Measurements from ENCODE around the gene PTPRJ.

Gene PTPRJ

DNA sequence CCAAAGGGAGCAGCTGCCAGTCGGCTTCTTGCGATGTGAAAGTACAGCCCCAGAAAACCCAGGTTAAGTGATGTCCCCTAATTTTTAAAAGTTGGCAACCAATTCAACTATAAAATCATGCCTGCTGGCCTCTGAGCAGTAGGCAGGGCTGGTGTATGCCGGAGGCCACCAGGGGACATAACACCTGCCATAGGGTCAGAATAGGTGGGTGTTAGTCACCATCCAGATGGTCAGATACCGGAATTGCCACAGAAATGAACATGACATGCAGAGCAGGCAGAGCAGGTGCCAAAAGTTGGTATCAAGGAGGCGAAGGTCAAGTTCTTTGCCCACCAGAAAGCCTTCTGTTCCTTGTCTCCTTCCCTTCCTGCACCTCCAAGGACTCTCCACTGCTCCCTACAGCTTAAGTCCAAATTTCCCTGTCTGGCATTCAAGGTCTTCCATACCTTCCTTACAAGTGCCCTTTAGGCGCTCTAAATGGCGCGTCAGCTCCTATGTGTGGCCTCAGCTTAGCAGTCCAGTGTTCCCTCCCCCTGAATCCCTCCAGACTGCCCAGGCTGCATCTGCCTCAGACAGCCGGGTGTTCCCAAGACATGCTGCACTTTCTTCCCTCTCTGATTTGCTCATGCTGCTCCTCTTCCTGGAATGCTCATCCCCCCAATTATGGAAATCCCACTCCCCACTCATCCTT lies 45.1 kb downstream of the PTPRJ start:
- Histone ChIP-seq H3K9me3 (replicated peaks; ENCODE audit: low read length) (no peaks in the 10 kb centered on the region), H3K9ac (ENCODE audit: low read depth, low read length) (no peak overlapping the region), H3K4me2 (ENCODE audit: low read length) (no peak overlapping the region), H3K4me1 (ENCODE audit: control insufficient read depth, insufficient read depth, low read length) (peaks cover 9% of the 10 kb centered on the region), H3K27me3 (ENCODE audit: control insufficient read depth, insufficient read depth, low read length) (no peaks in the 10 kb centered on the region), H3K36me3 (ENCODE audit: insufficient read depth, low read length) (no peaks in the 10 kb centered on the region), H3K4me3 (ENCODE audit: low read length) (no peak overlapping the region)

DNA sequence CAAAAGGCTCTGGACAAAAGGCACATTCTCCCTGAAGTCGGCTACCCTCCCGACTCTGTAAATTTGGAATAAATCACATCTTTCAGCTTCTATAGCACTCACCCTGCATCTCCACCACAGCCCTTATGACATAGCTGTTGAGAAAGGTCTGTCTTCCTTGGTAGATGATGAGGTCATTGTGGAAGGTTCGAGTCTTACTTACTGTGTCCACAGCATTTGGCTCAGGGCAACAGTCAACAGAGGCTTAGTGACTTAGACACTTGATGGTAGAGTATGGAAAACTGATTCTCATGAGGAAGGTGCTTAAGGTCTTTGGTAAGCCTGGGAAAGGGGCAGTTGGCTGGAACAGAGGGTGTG lies 45.6 kb downstream of the PTPRJ start:
- Histone ChIP-seq H3K27me3 (ENCODE audit: control insufficient read depth, insufficient read depth, low read length) (no peaks in the 10 kb centered on the region), H3K4me1 (ENCODE audit: control insufficient read depth, insufficient read depth, low read length) (peaks cover 9% of the 10 kb centered on the region), H3K9ac (ENCODE audit: low read depth, low read length) (no peak overlapping the region), H3K4me2 (ENCODE audit: low read length) (no peak overlapping the region), H3K4me3 (ENCODE audit: low read length) (no peak overlapping the region), H3K36me3 (ENCODE audit: insufficient read depth, low read length) (no peaks in the 10 kb centered on the region), H3K9me3 (replicated peaks; ENCODE audit: low read length) (no peaks in the 10 kb centered on the region)

GRCh38 chr11:48028914-48029680 lies 48.7 kb downstream of the PTPRJ start:
- Histone ChIP-seq H3K4me1 (ENCODE audit: control insufficient read depth, insufficient read depth, low read length) (peaks cover 16% of the 10 kb centered on the region), H3K9ac (ENCODE audit: low read depth, low read length) (no peak overlapping the region), H3K9me3 (replicated peaks; ENCODE audit: low read length) (no peaks in the 10 kb centered on the region), H3K4me2 (ENCODE audit: low read length) (no peak overlapping the region), H3K36me3 (ENCODE audit: insufficient read depth, low read length) (no peaks in the 10 kb centered on the region), H3K4me3 (ENCODE audit: low read length) (no peak overlapping the region), H3K27me3 (ENCODE audit: control insufficient read depth, insufficient read depth, low read length) (no peaks in the 10 kb centered on the region)

GRCh38 chr11:48029681-48030290 lies 49.4 kb downstream of the PTPRJ start:
- no peak overlapping the region for H3K9ac ChIP-seq (ENCODE audit: low read depth, low read length)
- H3K4me3 ChIP-seq (ENCODE audit: low read length) = no peak overlapping the region
- H3K4me2 ChIP-seq (ENCODE audit: low read length) = no peak overlapping the region
- H3K27me3 ChIP-seq (ENCODE audit: control insufficient read depth, insufficient read depth, low read length) = no peaks in the 10 kb centered on the region
- H3K9me3 ChIP-seq (replicated peaks; ENCODE audit: low read length) = no peaks in the 10 kb centered on the region
- H3K36me3 ChIP-seq (ENCODE audit: insufficient read depth, low read length) = peaks cover under 1% of the 10 kb centered on the region
- H3K4me1 ChIP-seq (ENCODE audit: control insufficient read depth, insufficient read depth, low read length) = peaks cover 18% of the 10 kb centered on the region

DNA sequence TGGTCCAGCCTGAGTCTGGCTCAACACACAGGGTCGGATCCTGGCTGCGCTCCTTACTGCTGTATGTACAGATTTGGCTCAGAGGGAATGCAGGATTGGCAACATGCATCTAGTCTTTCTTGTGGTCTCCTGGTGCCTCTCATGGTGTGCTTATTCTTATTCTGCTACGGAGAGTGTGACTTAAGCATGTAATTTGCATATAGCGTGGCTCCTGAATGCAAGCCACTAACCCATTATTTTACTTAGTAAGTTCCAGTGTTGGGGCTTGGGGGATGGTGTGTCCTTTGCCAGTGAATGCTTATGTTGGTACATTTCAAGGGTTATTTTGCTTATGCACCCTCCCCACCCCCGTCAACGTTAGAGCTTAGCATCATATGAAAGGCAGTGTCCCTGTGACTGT lies 51.2 kb downstream of the PTPRJ start:
- H3K27me3 ChIP-seq (ENCODE audit: control insufficient read depth, insufficient read depth, low read length) = no peaks in the 10 kb centered on the region
- H3K4me1 ChIP-seq (ENCODE audit: control insufficient read depth, insufficient read depth, low read length) = peaks cover 23% of the 10 kb centered on the region
- H3K4me3 ChIP-seq (ENCODE audit: low read length) = no peak overlapping the region
- no peak overlapping the region for H3K9ac ChIP-seq (ENCODE audit: low read depth, low read length)
- peaks cover 4% of the 10 kb centered on the region for H3K36me3 ChIP-seq (ENCODE audit: insufficient read depth, low read length)
- H3K9me3 ChIP-seq (replicated peaks; ENCODE audit: low read length) = no peaks in the 10 kb centered on the region
- no peak overlapping the region for H3K4me2 ChIP-seq (ENCODE audit: low read length)

DNA sequence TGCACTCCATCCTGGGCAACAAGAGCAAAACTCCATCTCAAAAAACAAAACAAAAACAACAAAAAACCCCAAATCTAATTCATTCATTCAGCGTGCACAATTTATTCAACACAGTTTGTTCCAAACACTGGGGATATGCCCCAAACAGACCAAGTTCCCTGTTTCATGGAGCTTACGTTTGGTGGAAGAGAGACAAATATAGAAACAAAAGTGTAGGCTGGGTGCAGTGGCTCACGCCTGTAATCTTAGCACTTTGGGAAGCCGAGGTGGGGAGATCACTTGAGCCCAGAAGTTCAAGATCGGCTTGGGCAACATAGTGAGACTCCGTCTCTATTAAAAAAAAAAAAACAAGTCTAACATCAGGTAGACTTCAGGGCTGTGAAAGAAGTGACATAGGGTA lies 52.4 kb downstream of the PTPRJ start:
- peaks cover 23% of the 10 kb centered on the region for H3K4me1 ChIP-seq (ENCODE audit: control insufficient read depth, insufficient read depth, low read length)

DNA sequence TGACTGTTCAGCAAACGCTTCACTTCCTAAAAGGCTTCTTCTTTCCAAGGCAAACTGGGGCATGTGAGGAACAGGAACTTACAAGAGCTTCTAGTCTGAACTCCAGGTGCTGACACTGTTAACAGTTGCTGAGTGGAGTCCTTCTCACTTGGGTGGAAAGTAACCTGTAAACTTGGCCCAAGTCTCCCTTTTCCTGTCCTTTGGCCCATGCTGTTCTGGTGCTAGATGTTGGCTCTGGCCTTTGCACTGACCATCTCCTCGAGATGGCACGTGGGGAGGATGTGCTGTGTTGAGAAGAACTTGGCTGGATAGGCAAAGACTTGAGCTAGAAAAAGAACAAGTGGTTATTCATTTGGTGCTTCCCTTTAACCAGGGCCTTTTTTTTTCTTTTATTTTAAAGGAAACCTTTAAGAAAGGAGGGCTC lies 53.6 kb downstream of the PTPRJ start:
- no peak overlapping the region for H3K4me2 ChIP-seq (ENCODE audit: low read length)
- H3K36me3 ChIP-seq (ENCODE audit: insufficient read depth, low read length) = peaks cover 4% of the 10 kb centered on the region
- no peak overlapping the region for H3K9ac ChIP-seq (ENCODE audit: low read depth, low read length)
- peaks cover 23% of the 10 kb centered on the region for H3K4me1 ChIP-seq (ENCODE audit: control insufficient read depth, insufficient read depth, low read length)
- H3K4me3 ChIP-seq (ENCODE audit: low read length) = no peak overlapping the region
- H3K9me3 ChIP-seq (replicated peaks; ENCODE audit: low read length) = no peaks in the 10 kb centered on the region
- H3K27me3 ChIP-seq (ENCODE audit: control insufficient read depth, insufficient read depth, low read length) = no peaks in the 10 kb centered on the region

More for the DNA sequence above, 52.4 kb downstream of the PTPRJ start:
- H3K36me3 ChIP-seq (ENCODE audit: insufficient read depth, low read length) = peaks cover 4% of the 10 kb centered on the region
- no peak overlapping the region for H3K4me3 ChIP-seq (ENCODE audit: low read length)
- no peaks in the 10 kb centered on the region for H3K9me3 ChIP-seq (replicated peaks; ENCODE audit: low read length)
- H3K9ac ChIP-seq (ENCODE audit: low read depth, low read length) = no peak overlapping the region
- no peak overlapping the region for H3K4me2 ChIP-seq (ENCODE audit: low read length)
- H3K27me3 ChIP-seq (ENCODE audit: control insufficient read depth, insufficient read depth, low read length) = no peaks in the 10 kb centered on the region

DNA sequence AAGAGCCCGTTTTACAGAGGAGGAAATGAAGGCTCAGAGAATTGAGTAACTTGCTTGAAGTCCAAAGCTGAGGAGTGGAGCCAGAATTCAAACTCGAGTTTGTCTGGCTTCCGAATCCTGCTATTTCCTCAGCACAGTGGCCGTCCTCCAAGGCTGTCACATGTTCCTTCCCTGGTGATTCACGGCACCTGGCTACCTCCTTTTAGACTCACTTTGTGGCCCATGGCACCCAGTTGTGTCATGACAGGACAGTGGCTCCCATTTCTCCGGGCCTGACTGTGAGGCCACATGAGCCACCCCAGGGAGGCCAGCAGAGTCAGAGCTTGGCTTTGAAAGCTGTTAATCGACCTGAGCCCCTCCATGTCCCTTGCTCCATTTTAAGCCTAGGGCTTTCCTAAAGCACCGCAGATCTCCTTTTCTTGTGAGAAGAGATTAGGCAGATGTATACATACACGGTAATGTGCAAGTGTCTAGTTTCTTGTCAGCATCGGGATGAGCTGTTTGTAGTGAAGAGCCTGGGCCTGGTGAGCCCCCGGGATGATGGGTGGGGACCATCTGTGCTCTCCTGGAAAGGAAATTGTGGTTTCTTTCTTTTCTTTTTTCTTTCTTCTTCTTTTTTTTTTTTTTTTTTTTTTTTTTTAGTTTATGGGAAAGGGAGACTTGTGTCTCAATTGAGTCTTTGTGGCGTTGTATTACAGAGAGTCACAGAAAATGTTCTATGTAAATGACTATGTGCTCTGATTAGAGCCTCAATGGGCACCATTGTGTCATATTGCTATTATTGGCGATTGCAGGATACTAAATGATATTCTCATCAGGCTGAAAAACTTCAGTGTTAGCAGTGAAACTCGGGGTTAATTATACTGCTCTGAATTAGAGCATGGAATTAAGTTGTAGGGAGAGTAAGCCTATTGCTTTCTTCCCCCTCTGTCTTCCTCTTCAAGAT lies 54.8 kb downstream of the PTPRJ start:
- Histone ChIP-seq H3K9ac (ENCODE audit: low read depth, low read length) (no peak overlapping the region), H3K36me3 (ENCODE audit: insufficient read depth, low read length) (peaks cover 4% of the 10 kb centered on the region), H3K27me3 (ENCODE audit: control insufficient read depth, insufficient read depth, low read length) (no peaks in the 10 kb centered on the region), H3K4me3 (ENCODE audit: low read length) (no peak overlapping the region), H3K9me3 (replicated peaks; ENCODE audit: low read length) (no peaks in the 10 kb centered on the region), H3K4me1 (ENCODE audit: control insufficient read depth, insufficient read depth, low read length) (peaks cover 16% of the 10 kb centered on the region), H3K4me2 (ENCODE audit: low read length) (no peak overlapping the region)

DNA sequence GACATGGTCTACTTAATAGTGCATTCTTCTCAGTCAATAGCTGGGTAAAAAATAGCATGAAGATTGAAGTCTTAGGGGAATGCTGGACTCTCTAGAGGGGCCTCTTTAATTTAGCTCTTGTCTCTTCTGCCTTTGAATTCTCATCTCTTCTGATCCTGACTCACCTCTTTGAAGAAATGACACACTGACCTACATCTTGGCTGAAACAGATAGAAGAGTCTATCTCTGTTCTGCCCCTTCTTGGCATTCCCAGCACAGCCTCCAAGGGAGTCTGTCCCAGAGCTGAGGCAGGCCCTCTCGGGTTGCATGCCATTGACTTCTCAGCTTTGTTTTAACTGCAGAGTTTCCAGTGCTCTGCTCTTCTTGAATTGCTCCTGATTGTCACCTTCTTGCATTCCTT lies 55.7 kb downstream of the PTPRJ start:
- no peak overlapping the region for H3K9ac ChIP-seq (ENCODE audit: low read depth, low read length)
- peaks cover 14% of the 10 kb centered on the region for H3K4me1 ChIP-seq (ENCODE audit: control insufficient read depth, insufficient read depth, low read length)
- H3K4me2 ChIP-seq (ENCODE audit: low read length) = no peak overlapping the region
- H3K9me3 ChIP-seq (replicated peaks; ENCODE audit: low read length) = no peaks in the 10 kb centered on the region
- no peak overlapping the region for H3K4me3 ChIP-seq (ENCODE audit: low read length)
- H3K27me3 ChIP-seq (ENCODE audit: control insufficient read depth, insufficient read depth, low read length) = no peaks in the 10 kb centered on the region
- H3K36me3 ChIP-seq (ENCODE audit: insufficient read depth, low read length) = peaks cover 4% of the 10 kb centered on the region

- Histone ChIP-seq H3K4me1 (ENCODE audit: control insufficient read depth, insufficient read depth, low read length) (peaks cover 14% of the 10 kb centered on the region), H3K9ac (ENCODE audit: low read depth, low read length) (no peak overlapping the region), H3K36me3 (ENCODE audit: insufficient read depth, low read length) (peaks cover 4% of the 10 kb centered on the region), H3K27me3 (ENCODE audit: control insufficient read depth, insufficient read depth, low read length) (no peaks in the 10 kb centered on the region), H3K4me2 (ENCODE audit: low read length) (no peak overlapping the region), H3K4me3 (ENCODE audit: low read length) (no peak overlapping the region), H3K9me3 (replicated peaks; ENCODE audit: low read length) (no peaks in the 10 kb centered on the region)
Measured at GRCh38 chr11:48036466-48036865, 56.1 kb downstream of the PTPRJ start.

All from skeletal muscle satellite cell (primary cell).